Sigmoid colon (tissue), 4 donors: ENCODE data around the gene ATP2B2.

Experiments
- CTCF ChIP-seq, 4 experiments: fragments of 450-650 bp in 3 of 4; fragments of 200-600 bp in 1 of 4; IDR thresholded peaks; one replicate each; pipeline ENCODE4 v1.5.1; 2016 to 2019; ENCODE audit warnings: antibody characterized with exemption in 4 of 4, mild to moderate bottlenecking in 3 of 4, moderate library complexity in 2 of 4
- POLR2A ChIP-seq, 2 donors: fragments of 450-650 bp; IDR thresholded peaks; one replicate each; pipeline ENCODE4 v1.6.1; 2016; ENCODE audit warnings: antibody characterized with exemption in 2 of 2, mild to moderate bottlenecking in 2 of 2, moderate library complexity in 2 of 2
- POLR2AphosphoS5 ChIP-seq, 4 donors: sonication (generic); formaldehyde crosslinking; IDR thresholded peaks; one replicate each; pipeline ENCODE4 v1.6.1; 2017; ENCODE audit warnings: antibody characterized with exemption in 4 of 4

- TF ChIP-seq CTCF (IDR thresholded peaks at IDR 0.05) (no peak), POLR2A (IDR thresholded peaks at IDR 0.05) (no peak), POLR2AphosphoS5 (IDR thresholded peaks at IDR 0.05) (no peak)
Measured at GRCh38 chr3:10353661-10354360, 151.6 kb downstream of the ATP2B2 start.
